SH-SY5Y (cell line): ENCODE data around the gene EXOC5.

Source experiments
- GATA2 ChIP-seq: IDR thresholded peaks from 2 replicates; pipeline ENCODE4 v1.6.1; 2011; ENCODE audit warnings: mild to moderate bottlenecking, low read depth, low read length
- GATA3 ChIP-seq: IDR thresholded peaks from 2 replicates; pipeline ENCODE4 v1.6.1; 2011; ENCODE audit warnings: low read depth, mild to moderate bottlenecking, low read length, moderate library complexity

- no peak for TF ChIP-seq GATA2
- TF ChIP-seq GATA3: no peak
These were observed 97.3 kb downstream of the EXOC5 start for GRCh38 chr14:57171363-57171762.
